K562 (cell line): ENCODE measurements around the gene PCDHB15. TPM values are rescaled to one million over a fixed set of nuclear protein-coding genes. Genes with fewer than 3 reads are reported as not detected.

ENCODE experiments used
- CTCF ChIP-seq, 3 experiments: IDR thresholded peaks in 2 of 3; conservative IDR thresholded peaks in 1 of 3; 2 replicates each; pipeline ENCODE4 v1.5.1; 2011 to 2012; ENCODE audit warnings: low read length in 3 of 3, mild to moderate bottlenecking in 3 of 3, control low read depth in 2 of 3, improper control_type of control experiment in 1 of 3, inconsistent platforms in 1 of 3, low read depth in 1 of 3, mixed read lengths in 1 of 3, moderate library complexity in 1 of 3; ENCODE audit not compliant: insufficient read depth in 2 of 3
- RNF219 ChIP-seq: fragments of 250-450 bp; sonication (Bioruptor Pico); IDR thresholded peaks from 2 replicates; pipeline ENCODE4 v1.5.0; 2022; ENCODE audit warnings: mild to moderate bottlenecking
- ZFP36 ChIP-seq: fragments of 150-350 bp; IDR thresholded peaks from 2 replicates; pipeline ENCODE4 v1.6.1; 2018; ENCODE audit warnings: low read length, low read depth; ENCODE audit not compliant: partially characterized antibody
- ZKSCAN3 ChIP-seq: fragments of 250-450 bp; sonication (Bioruptor Pico); IDR thresholded peaks from 2 replicates; pipeline ENCODE4 v1.4.0; 2020
- polyA plus RNA-seq, 8 experiments: library from polyadenylated mRNA; depleted of rRNA in 4 of 8; stranded (reverse) in 5 of 8; unstranded in 3 of 8; fragments of >200 nt; fragmentation: Nextera tagmentation in 2 of 8; fragmentation: Illumina TruSeq in 1 of 8; extraction: Ambion mirVana in 2 of 8; extraction: Trizol in 1 of 8; gene quantifications; 2 replicates each; pipeline versions ENCODE4 v1.2.1 to v1.2.3, GENCODE V29; 2011 to 2014; ENCODE audit warnings: inconsistent platforms in 1 of 8, missing spikeins in 1 of 8
- total RNA-seq, 7 experiments: library from RNA; depleted of rRNA in 6 of 7; stranded (reverse); fragments of >200 nt in 6 of 7; fragmentation: Illumina TruSeq in 2 of 7; extraction: Trizol in 2 of 7; gene quantifications; 2 replicates each; pipeline versions ENCODE4 v1.2.1 to v1.2.3, GENCODE V29; 2011 to 2021; ENCODE audit warnings: low replicate concordance in 1 of 7
- TF ChIP-seq, protein P1 (sequence below): IDR thresholded peaks from 2 replicates; pipeline ENCODE4 v1.6.1; 2016; ENCODE audit warnings: missing genetic modification characterization, missing compliant biosample characterization

PCDHB15 gene
- total and polyA plus RNA-seq, 9 of the 15 experiments (the other 6 are each of a cell fraction or from before 2014, with no cell fraction given), result 0.04 to 0.15 (median 0.07) TPM; not detected in 5

DNA sequence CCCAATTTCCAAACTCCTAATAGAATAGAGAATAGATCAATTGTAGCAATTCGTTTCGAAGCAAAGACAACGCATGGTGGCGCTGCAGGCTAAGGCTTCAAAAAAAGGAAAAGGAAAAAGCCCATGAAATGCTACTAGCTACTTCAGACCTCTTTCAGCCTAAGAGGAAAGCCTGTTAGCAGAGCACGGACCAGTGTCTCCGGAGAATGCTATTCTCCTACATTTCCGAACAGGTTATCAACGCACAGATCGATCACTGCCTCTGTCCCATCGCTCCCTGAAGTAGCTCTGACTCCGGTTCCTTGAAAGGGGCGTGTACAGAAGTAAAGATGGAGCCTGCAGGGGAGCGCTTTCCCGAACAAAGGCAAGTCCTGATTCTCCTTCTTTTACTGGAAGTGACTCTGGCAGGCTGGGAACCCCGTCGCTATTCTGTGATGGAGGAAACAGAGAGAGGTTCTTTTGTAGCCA, at the start of gene PCDHB15 (continued):
- TF ChIP-seq, protein P1, sequence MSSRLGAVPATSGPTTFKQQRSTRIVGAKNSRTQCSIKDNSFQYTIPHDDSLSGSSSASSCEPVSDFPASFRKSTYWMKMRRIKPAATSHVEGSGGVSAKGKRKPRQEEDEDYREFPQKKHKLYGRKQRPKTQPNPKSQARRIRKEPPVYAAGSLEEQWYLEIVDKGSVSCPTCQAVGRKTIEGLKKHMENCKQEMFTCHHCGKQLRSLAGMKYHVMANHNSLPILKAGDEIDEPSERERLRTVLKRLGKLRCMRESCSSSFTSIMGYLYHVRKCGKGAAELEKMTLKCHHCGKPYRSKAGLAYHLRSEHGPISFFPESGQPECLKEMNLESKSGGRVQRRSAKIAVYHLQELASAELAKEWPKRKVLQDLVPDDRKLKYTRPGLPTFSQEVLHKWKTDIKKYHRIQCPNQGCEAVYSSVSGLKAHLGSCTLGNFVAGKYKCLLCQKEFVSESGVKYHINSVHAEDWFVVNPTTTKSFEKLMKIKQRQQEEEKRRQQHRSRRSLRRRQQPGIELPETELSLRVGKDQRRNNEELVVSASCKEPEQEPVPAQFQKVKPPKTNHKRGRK, result no peak
- TF ChIP-seq ZFP36, result no peak
- no peak for TF ChIP-seq RNF219 (CRISPR knock-in tag)
- TF ChIP-seq CTCF (IDR thresholded peaks at IDR 0.05 in 2 of 3, conservative IDR thresholded peaks at IDR 0.05 in 1 of 3; ENCODE audit: insufficient read depth in 2 of 3, low read depth in 1 of 3, low read length in 3 of 3), result peak; percentile 38 to 67 (median 63); a peak in 5 of 6 replicates
- no peak for TF ChIP-seq ZKSCAN3 (CRISPR knock-in tag)
- TF ChIP-seq, all 486 proteins: peak for 5
